Loucy (cell line): ENCODE measurements around the gene CBLC.

Experiments
- EZH2phosphoT487 ChIP-seq: fragments of 200-600 bp; IDR thresholded peaks from 2 replicates; pipeline ENCODE4 v1.6.1; 2018; ENCODE audit warnings: antibody characterized with exemption, mild to moderate bottlenecking, moderate library complexity, borderline replicate concordance
- TF ChIP-seq, protein P1 (sequence below): fragments of 200-600 bp; sonication (generic); conservative IDR thresholded peaks from 2 replicates; pipeline ENCODE4 v1.5.1; 2014; ENCODE audit warnings: mild to moderate bottlenecking, antibody characterized with exemption, low read length

DNA sequence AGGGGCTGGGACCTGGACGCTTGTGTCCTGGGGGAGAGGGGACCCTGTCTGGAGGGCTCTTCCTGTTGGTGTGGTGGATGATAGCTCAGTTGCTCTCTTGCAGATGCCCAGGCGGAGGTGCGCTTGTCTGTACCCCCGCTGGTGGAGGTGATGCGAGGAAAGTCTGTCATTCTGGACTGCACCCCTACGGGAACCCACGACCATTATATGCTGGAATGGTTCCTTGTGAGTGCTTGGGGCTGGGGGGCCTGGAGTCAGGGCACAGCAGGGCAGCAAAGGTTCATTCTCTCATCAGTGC, 33.4 kb downstream of the CBLC start:
- TF ChIP-seq, protein P1, sequence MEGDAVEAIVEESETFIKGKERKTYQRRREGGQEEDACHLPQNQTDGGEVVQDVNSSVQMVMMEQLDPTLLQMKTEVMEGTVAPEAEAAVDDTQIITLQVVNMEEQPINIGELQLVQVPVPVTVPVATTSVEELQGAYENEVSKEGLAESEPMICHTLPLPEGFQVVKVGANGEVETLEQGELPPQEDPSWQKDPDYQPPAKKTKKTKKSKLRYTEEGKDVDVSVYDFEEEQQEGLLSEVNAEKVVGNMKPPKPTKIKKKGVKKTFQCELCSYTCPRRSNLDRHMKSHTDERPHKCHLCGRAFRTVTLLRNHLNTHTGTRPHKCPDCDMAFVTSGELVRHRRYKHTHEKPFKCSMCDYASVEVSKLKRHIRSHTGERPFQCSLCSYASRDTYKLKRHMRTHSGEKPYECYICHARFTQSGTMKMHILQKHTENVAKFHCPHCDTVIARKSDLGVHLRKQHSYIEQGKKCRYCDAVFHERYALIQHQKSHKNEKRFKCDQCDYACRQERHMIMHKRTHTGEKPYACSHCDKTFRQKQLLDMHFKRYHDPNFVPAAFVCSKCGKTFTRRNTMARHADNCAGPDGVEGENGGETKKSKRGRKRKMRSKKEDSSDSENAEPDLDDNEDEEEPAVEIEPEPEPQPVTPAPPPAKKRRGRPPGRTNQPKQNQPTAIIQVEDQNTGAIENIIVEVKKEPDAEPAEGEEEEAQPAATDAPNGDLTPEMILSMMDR = no peak
- TF ChIP-seq EZH2phosphoT487 = no peak
